GM19455 (cell line): ENCODE measurements around the gene HOXA13.

Source experiments
- ATAC-seq: cut with Tn5 transposase; IDR thresholded peaks from one replicate; pipeline ENCODE4 v1.9.1; 2021; ENCODE audit not compliant: unreplicated experiment

Gene HOXA13

GRCh38 chr7:27171637-27172314 is 28.1 kb downstream of the HOXA13 start:
- ATAC-seq: no peak

- ATAC-seq: no peak
Observed at GRCh38 chr7:27171325-27171636, 28.6 kb downstream of the HOXA13 start.

GRCh38 chr7:27170426-27171324 is 29.2 kb downstream of the HOXA13 start:
- ATAC-seq: no peak

GRCh38 chr7:27169658-27170425 is 30.0 kb downstream of the HOXA13 start:
- no peak for ATAC-seq

GRCh38 chr7:27168265-27168947 is 31.5 kb downstream of the HOXA13 start:
- no peak for ATAC-seq

GRCh38 chr7:27167916-27168264 is 32.0 kb downstream of the HOXA13 start:
- ATAC-seq: no peak

GRCh38 chr7:27166531-27167505 is 33.1 kb downstream of the HOXA13 start:
- ATAC-seq: no peak

GRCh38 chr7:27165996-27166530 is 33.8 kb downstream of the HOXA13 start:
- ATAC-seq: no peak

- ATAC-seq: no peak
Observed at GRCh38 chr7:27165089-27165995, 34.5 kb downstream of the HOXA13 start, which contains the start of gene HOXA9. Gene HOXA9, minus strand, starts transcription at chr7:27165537. Its CDS starts 80 bp downstream, at chr7:27165457.

- no peak for ATAC-seq
Observed at GRCh38 chr7:27164367-27165088, 35.4 kb downstream of the HOXA13 start.

- no peak for ATAC-seq
Observed at GRCh38 chr7:27164045-27164366, 35.9 kb downstream of the HOXA13 start.

- ATAC-seq: no peak
Observed at GRCh38 chr7:27163288-27164044, 36.4 kb downstream of the HOXA13 start.

GRCh38 chr7:27162561-27163287 is 37.2 kb downstream of the HOXA13 start:
- no peak for ATAC-seq

- ATAC-seq: no peak
Observed at GRCh38 chr7:27161721-27162560, 38.0 kb downstream of the HOXA13 start.

- ATAC-seq: no peak
Observed at GRCh38 chr7:27161214-27161720, 38.6 kb downstream of the HOXA13 start.
